Neural progenitor cell (in vitro differentiated cells): ENCODE results near the gene ZNF521. TPM values are rescaled to one million over a fixed set of nuclear protein-coding genes. Genes with fewer than 3 reads are reported as not detected.

ENCODE experiments used
- DNase-seq: peaks from one replicate; pipeline ENCODE4 v3.0.0-alpha.2; 2016; ENCODE audit warnings: low spot score
- H2AFZ ChIP-seq: fragments of 200-600 bp; sonication (generic); replicated peaks from 2 replicates; pipeline ENCODE4 v1.6.1; 2016; ENCODE audit warnings: antibody characterized with exemption
- H3F3A ChIP-seq: fragments of 200-600 bp; sonication (generic); 2 replicates; pipeline ENCODE4 v1.6.1; 2016; ENCODE audit warnings: antibody characterized with exemption, low read depth
- H3K27ac ChIP-seq: fragments of 200-600 bp; sonication (generic); 2 replicates; pipeline ENCODE4 v1.5.1; 2016; ENCODE audit warnings: mild to moderate bottlenecking
- H3K27me3 ChIP-seq: fragments of 200-600 bp; sonication (generic); 2 replicates; pipeline ENCODE4 v1.6.1; 2016; ENCODE audit warnings: mild to moderate bottlenecking, moderate library complexity
- H3K36me3 ChIP-seq: fragments of 200-600 bp; sonication (generic); 2 replicates; pipeline ENCODE4 v1.5.1; 2016
- H3K4me1 ChIP-seq: fragments of 200-600 bp; sonication (generic); 2 replicates; pipeline ENCODE4 v1.6.1; 2016; ENCODE audit warnings: mixed run types
- H3K4me2 ChIP-seq: fragments of 200-600 bp; sonication (generic); 2 replicates; pipeline ENCODE4 v1.6.1; 2016
- H3K4me3 ChIP-seq: fragments of 200-600 bp; sonication (generic); 2 replicates; pipeline ENCODE4 v1.5.1; 2016
- H3K79me2 ChIP-seq: fragments of 200-600 bp; sonication (generic); 2 replicates; pipeline ENCODE4 v1.6.1; 2016; ENCODE audit warnings: low read depth
- H3K9ac ChIP-seq: fragments of 200-600 bp; sonication (generic); 2 replicates; pipeline ENCODE4 v1.6.1; 2016
- H3K9me3 ChIP-seq: fragments of 200-600 bp; sonication (generic); 2 replicates; pipeline ENCODE4 v1.5.1; 2016; ENCODE audit warnings: low read depth
- H4K20me1 ChIP-seq: fragments of 200-600 bp; sonication (generic); 2 replicates; pipeline ENCODE4 v1.6.1; 2016; ENCODE audit warnings: low read depth
- H3K27ac Mint-ChIP-seq: 3 replicates; pipeline ENCODE4 v1.8.0; 2021; ENCODE audit warnings: mixed read lengths
- H3K27me3 Mint-ChIP-seq: 2 replicates; pipeline ENCODE4 v1.8.0; 2022; ENCODE audit warnings: low read depth, mild to moderate bottlenecking, inconsistent platforms, moderate library complexity, mixed read lengths; ENCODE audit not compliant: insufficient read depth
- H3K36me3 Mint-ChIP-seq: 3 replicates; pipeline ENCODE4 v1.8.0; 2021; ENCODE audit warnings: mixed read lengths
- H3K4me1 Mint-ChIP-seq: 3 replicates; pipeline ENCODE4 v1.8.0; 2021; ENCODE audit warnings: mixed read lengths
- H3K4me3 Mint-ChIP-seq: 3 replicates; pipeline ENCODE4 v1.8.0; 2021; ENCODE audit warnings: mild to moderate bottlenecking, moderate library complexity, mixed read lengths
- H3K9me3 Mint-ChIP-seq: 3 replicates; pipeline ENCODE4 v1.8.0; 2020; ENCODE audit warnings: mixed read lengths
- CTCF ChIP-seq: fragments of 200-600 bp; sonication (generic); IDR thresholded peaks from 2 replicates; pipeline ENCODE4 v1.5.1; 2017; ENCODE audit warnings: antibody characterized with exemption, mild to moderate bottlenecking
- EZH2 ChIP-seq: fragments of 200-600 bp; sonication (generic); IDR thresholded peaks from 2 replicates; pipeline ENCODE4 v1.6.1; 2017; ENCODE audit warnings: antibody characterized with exemption, mild to moderate bottlenecking, moderate library complexity
- EZH2phosphoT487 ChIP-seq: fragments of 200-600 bp; sonication (generic); IDR thresholded peaks from 2 replicates; pipeline ENCODE4 v1.6.1; 2017; ENCODE audit warnings: antibody characterized with exemption
- total RNA-seq: library from RNA; depleted of rRNA; stranded (reverse); fragments of >200 nt; gene quantifications from 2 replicates; pipeline ENCODE4 v1.2.3, GENCODE V29; 2015; ENCODE audit warnings: low replicate concordance

The ZNF521 gene
- total RNA-seq, 1 donor from 2014 or later: 136 TPM

DNA sequence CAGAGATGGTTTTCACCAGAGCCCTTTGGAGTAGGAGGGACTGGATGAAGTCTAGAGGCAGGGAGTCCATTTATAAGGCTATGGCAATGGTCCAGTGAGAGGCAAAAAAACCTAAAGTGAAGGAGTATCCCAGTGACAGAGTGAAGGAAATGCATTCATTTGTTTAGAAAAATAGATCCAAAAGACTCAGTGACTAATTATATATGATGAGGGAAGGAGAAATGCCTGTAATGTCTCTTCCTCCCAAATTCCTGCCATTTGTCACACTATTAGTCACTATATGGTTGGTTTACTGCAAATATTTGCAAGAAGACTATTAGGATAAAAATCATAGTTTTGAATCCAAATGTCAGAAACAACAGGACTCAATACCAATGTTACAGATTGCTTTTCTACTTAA lies 104.2 kb downstream of the ZNF521 start:
- no peak overlapping the region for H3K27ac ChIP-seq
- H3K4me3 Mint-ChIP-seq: no peak overlapping the region

GRCh38 chr18:25244924-25245698 lies 106.9 kb downstream of the ZNF521 start:
- no peak for TF ChIP-seq CTCF
- no peak for TF ChIP-seq EZH2
- TF ChIP-seq EZH2phosphoT487: no peak
- Mint-ChIP-seq H3K27me3 (no peaks in the 10 kb centered on the region), H3K36me3 (peaks cover 26% of the 10 kb centered on the region), H3K4me3 (no peak overlapping the region), H3K4me1 (peaks cover 34% of the 10 kb centered on the region), H3K9me3 (no peaks in the 10 kb centered on the region), H3K27ac (no peak overlapping the region)
- Histone ChIP-seq H3K4me2 (no peak overlapping the region), H4K20me1 (peaks cover 100% of the 10 kb centered on the region), H3K27ac (no peak overlapping the region), H3K36me3 (no peaks in the 10 kb centered on the region), H3K4me3 (no peak overlapping the region), H3K9ac (no peak overlapping the region), H3K27me3 (no peaks in the 10 kb centered on the region), H3K79me2 (peaks cover 97% of the 10 kb centered on the region), H3K4me1 (peaks cover 34% of the 10 kb centered on the region), H2AFZ (no peak overlapping the region), H3F3A (peaks cover 11% of the 10 kb centered on the region), H3K9me3 (no peaks in the 10 kb centered on the region)
- no peak for DNase-seq

More for the DNA sequence above, 104.2 kb downstream of the ZNF521 start:
- Histone ChIP-seq H3K9me3 (no peaks in the 10 kb centered on the region), H3F3A (no peaks in the 10 kb centered on the region), H2AFZ (no peak overlapping the region), H3K79me2 (peaks cover 97% of the 10 kb centered on the region), H4K20me1 (peaks cover 100% of the 10 kb centered on the region), H3K4me1 (peaks cover 15% of the 10 kb centered on the region), H3K36me3 (no peaks in the 10 kb centered on the region), H3K9ac (no peak overlapping the region), H3K4me2 (no peak overlapping the region), H3K27me3 (no peaks in the 10 kb centered on the region), H3K4me3 (no peak overlapping the region)
- Mint-ChIP-seq H3K9me3 (no peaks in the 10 kb centered on the region), H3K4me1 (peaks cover 30% of the 10 kb centered on the region), H3K27ac (no peak overlapping the region), H3K27me3 (no peaks in the 10 kb centered on the region), H3K36me3 (peaks cover 35% of the 10 kb centered on the region)
- TF ChIP-seq EZH2 (no peak), EZH2phosphoT487 (no peak), CTCF (no peak)
- DNase-seq: no peak

GRCh38 chr18:25244170-25244569 lies 107.8 kb downstream of the ZNF521 start:
- H3K4me1 ChIP-seq: peaks cover 44% of the 10 kb centered on the region
- H3K4me3 ChIP-seq: no peak overlapping the region
- Mint-ChIP-seq H3K9me3 (no peaks in the 10 kb centered on the region), H3K4me1 (peaks cover 34% of the 10 kb centered on the region), H3K27ac (peak overlapping the region; percentile 19), H3K4me3 (no peak overlapping the region), H3K27me3 (no peaks in the 10 kb centered on the region), H3K36me3 (peaks cover 23% of the 10 kb centered on the region)
- H2AFZ ChIP-seq: no peak overlapping the region
- TF ChIP-seq EZH2phosphoT487 (no peak), CTCF (no peak), EZH2 (no peak)
- peaks cover 20% of the 10 kb centered on the region for H3F3A ChIP-seq
- H3K9me3 ChIP-seq: no peaks in the 10 kb centered on the region
- peaks cover 97% of the 10 kb centered on the region for H3K79me2 ChIP-seq
- no peak overlapping the region for H3K27ac ChIP-seq
- no peak for DNase-seq
- H3K9ac ChIP-seq: no peak overlapping the region
- no peaks in the 10 kb centered on the region for H3K27me3 ChIP-seq
- no peak overlapping the region for H3K4me2 ChIP-seq
- H4K20me1 ChIP-seq: peaks cover 100% of the 10 kb centered on the region
- no peaks in the 10 kb centered on the region for H3K36me3 ChIP-seq
